GM23248 (cell line): ENCODE measurements around the gene CHRNA4. TPM values are rescaled to one million over a fixed set of nuclear protein-coding genes. Genes with fewer than 3 reads are reported as not detected.

Experiments used
- DNase-seq: peaks from one replicate; pipeline ENCODE4 v3.0.0-alpha.2; 2015
- H2AFZ ChIP-seq: fragments of 200-600 bp; sonication (generic); 2 replicates; pipeline ENCODE4 v1.6.1; 2016; ENCODE audit warnings: antibody characterized with exemption
- H3F3A ChIP-seq: fragments of 200-600 bp; sonication (generic); 2 replicates; pipeline ENCODE4 v1.6.1; 2016; ENCODE audit warnings: mild to moderate bottlenecking, antibody characterized with exemption, mixed run types; ENCODE audit not compliant: insufficient read depth
- H3K27ac ChIP-seq: fragments of 200-600 bp; sonication (generic); 2 replicates; pipeline ENCODE4 v1.5.1; 2016; ENCODE audit warnings: mild to moderate bottlenecking
- H3K27me3 ChIP-seq: fragments of 200-600 bp; sonication (generic); replicated peaks from 2 replicates; pipeline ENCODE4 v1.6.1; 2016; ENCODE audit warnings: mild to moderate bottlenecking; ENCODE audit not compliant: insufficient read depth
- H3K36me3 ChIP-seq: fragments of 200-600 bp; sonication (generic); 2 replicates; pipeline ENCODE4 v1.6.1; 2016; ENCODE audit warnings: low read depth, mild to moderate bottlenecking
- H3K4me1 ChIP-seq: fragments of 200-600 bp; sonication (generic); 2 replicates; pipeline ENCODE4 v1.6.1; 2016; ENCODE audit warnings: mild to moderate bottlenecking; ENCODE audit not compliant: insufficient read depth
- H3K4me2 ChIP-seq: fragments of 200-600 bp; sonication (generic); one replicate; pipeline ENCODE4 v1.6.1; 2016; ENCODE audit warnings: mild to moderate bottlenecking; ENCODE audit not compliant: unreplicated experiment
- H3K4me3 ChIP-seq: fragments of 200-600 bp; sonication (generic); 2 replicates; pipeline ENCODE4 v1.5.1; 2016; ENCODE audit warnings: mild to moderate bottlenecking
- H3K79me2 ChIP-seq: fragments of 200-600 bp; sonication (generic); 2 replicates; pipeline ENCODE4 v1.6.1; 2016; ENCODE audit warnings: mild to moderate bottlenecking; ENCODE audit not compliant: insufficient read depth
- H3K9ac ChIP-seq: fragments of 200-600 bp; sonication (generic); 2 replicates; pipeline ENCODE4 v1.6.1; 2016; ENCODE audit warnings: mild to moderate bottlenecking
- H3K9me2 ChIP-seq: fragments of 200-600 bp; sonication (generic); 2 replicates; pipeline ENCODE4 v1.6.1; 2016; ENCODE audit warnings: mixed run types, mild to moderate bottlenecking, moderate library complexity; ENCODE audit not compliant: insufficient read depth
- H3K9me3 ChIP-seq: fragments of 200-600 bp; sonication (generic); one replicate; pipeline ENCODE4 v1.6.1; 2017; ENCODE audit warnings: low read depth
- H4K20me1 ChIP-seq: fragments of 200-600 bp; sonication (generic); 2 replicates; pipeline ENCODE4 v1.6.0; 2016; ENCODE audit not compliant: insufficient read depth
- EZH2 ChIP-seq: fragments of 200-600 bp; sonication (generic); IDR thresholded peaks from 2 replicates; pipeline ENCODE4 v1.6.1; 2018; ENCODE audit warnings: antibody characterized with exemption, mild to moderate bottlenecking; ENCODE audit not compliant: insufficient read depth, poor library complexity, severe bottlenecking
- EZH2phosphoT487 ChIP-seq: fragments of 200-600 bp; sonication (generic); IDR thresholded peaks from 2 replicates; pipeline ENCODE4 v1.6.1; 2018; ENCODE audit warnings: antibody characterized with exemption, moderate library complexity, mild to moderate bottlenecking, low read depth; ENCODE audit not compliant: insufficient read depth
- WGBS, 2 experiments: methylation state at CpG; one replicate each; pipeline ENCODE4 v1.1.6; 2015 to 2017; ENCODE audit warnings: low lambda C conversion rate in 2 of 2, low coverage in 1 of 2; ENCODE audit errors: missing lambda C conversion rate in 2 of 2; 5-methylcytosine and 5-hydroxymethylcytosine counted together
- in situ Hi-C: fragments of 300-500 bp; cut with MboI; formaldehyde crosslinking; loops from 2 replicates; pipeline ENCODE4 v1.15.0; 2020
- polyA plus RNA-seq: library from polyadenylated mRNA; unstranded; fragments of >200 nt; fragmentation: Nextera tagmentation; extraction: Ambion mirVana; gene quantifications from 2 replicates; pipeline ENCODE4 v1.2.1, GENCODE V29; 2016
- small RNA-seq: library from RNA; depleted of rRNA; stranded (forward); fragments of <200 nt; gene quantifications from one replicate; pipeline ENCODE3, GENCODE V24; 2014; ENCODE audit warnings: low read depth, low replicate concordance
- total RNA-seq: library from RNA; depleted of rRNA; stranded (reverse); fragments of >200 nt; shearing (Covaris generic); gene quantifications from 2 replicates; pipeline ENCODE4 v1.2.3, GENCODE V29; 2014; rRNA removed

CHRNA4 gene
- total and polyA plus RNA-seq, 2 experiments from 2014 or later = not detected

DNA sequence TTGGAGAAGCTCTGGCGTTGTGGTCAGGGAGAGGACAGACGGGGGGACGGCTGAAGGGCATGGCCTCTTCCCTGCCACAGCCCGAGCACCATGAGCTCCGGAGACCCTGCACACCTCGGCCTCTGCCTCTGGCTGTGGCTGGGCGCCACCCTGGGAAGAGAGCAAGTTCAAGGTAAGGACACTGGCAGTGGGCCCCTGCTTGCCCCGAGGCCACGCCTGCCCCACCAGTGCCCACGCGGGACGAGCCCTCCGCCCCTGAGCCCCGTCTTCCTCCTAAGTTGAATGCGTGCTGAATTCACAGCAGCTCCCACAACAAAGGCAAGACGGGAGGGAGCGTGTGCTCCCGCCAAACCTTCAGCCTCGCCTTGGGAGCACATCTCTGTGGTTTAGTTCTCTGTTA lies 66.1 kb downstream of the CHRNA4 start:
- peaks cover 40% of the 10 kb centered on the region for H3K27me3 ChIP-seq
- no peak for DNase-seq
- H3K9ac ChIP-seq = no peak overlapping the region
- H3K9me3 ChIP-seq = no peaks in the 10 kb centered on the region
- no peak overlapping the region for H3K4me3 ChIP-seq
- no peaks in the 10 kb centered on the region for H3F3A ChIP-seq
- H2AFZ ChIP-seq = no peak overlapping the region
- no peak for TF ChIP-seq EZH2
- no peak for TF ChIP-seq EZH2phosphoT487
- H3K27ac ChIP-seq = no peak overlapping the region
- in situ Hi-C loops = no loop called here
- H4K20me1 ChIP-seq = no peaks in the 10 kb centered on the region
- H3K36me3 ChIP-seq = no peaks in the 10 kb centered on the region
- H3K4me2 ChIP-seq = no peak overlapping the region
- H3K4me1 ChIP-seq = no peaks in the 10 kb centered on the region
- WGBS, 2 experiments = 8 to 19% methylated on average over 13 to 17 of the region's 19 CpGs
- H3K9me2 ChIP-seq = no peaks in the 10 kb centered on the region
- no peaks in the 10 kb centered on the region for H3K79me2 ChIP-seq

DNA sequence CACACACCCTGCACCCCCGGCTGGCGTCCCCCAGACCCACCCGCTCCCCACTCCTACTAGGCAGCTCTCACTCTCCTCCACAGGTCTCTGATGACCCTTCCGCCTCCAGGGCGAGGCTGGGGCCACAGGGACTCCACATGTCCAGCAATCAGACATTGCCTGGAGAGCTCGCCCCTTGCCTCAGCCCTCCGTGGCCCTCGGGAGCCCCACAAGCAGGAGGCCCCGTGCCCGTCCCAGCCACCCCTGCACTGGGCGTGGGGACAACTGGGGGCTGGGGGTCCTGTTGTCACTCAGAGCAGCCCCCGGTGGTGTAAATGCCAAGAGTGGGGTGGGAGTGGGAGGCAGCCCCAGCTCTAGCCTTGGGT lies 66.6 kb downstream of the CHRNA4 start:
- 60 to 69% methylated on average over 6 to 11 of the region's 12 CpGs for WGBS, 2 experiments
- in situ Hi-C loops = no loop called here

DNA sequence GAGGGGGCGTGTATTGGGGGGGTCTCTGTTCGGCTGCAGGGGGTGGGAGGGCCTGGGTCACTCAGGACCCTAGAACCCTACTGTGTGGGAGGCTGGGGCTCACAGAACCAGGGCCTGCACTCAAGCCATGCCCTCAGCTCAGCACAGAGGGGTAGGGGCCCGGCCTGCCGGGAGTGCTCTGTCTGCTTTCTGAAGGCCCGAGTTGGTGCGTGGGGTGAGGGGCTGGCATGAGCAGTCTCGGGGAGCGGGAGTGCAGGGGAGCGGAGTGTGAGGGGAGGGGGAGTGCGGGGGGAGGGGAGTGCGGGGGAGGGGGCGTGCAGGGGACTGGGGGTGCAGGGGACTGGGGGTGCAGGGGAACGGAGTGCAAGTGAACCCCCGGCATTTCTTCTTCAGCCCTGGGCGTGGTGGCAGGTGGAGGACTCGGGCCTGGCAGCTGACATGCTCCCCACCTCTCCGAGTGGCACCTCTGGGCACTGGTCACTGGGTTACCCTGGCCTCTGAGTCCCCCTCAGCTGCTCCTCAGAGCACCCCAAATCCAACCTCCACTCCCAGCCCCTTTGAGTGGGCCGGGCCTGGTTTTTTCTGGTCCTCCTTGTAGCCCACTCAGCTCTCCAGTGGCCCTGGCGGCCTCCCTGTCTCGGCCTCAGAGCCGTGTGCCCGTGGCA lies 67.1 kb downstream of the CHRNA4 start:
- WGBS, 2 experiments = 24 to 41% methylated on average over 13 to 19 of the region's 22 CpGs
- no peaks in the 10 kb centered on the region for H3K9me3 ChIP-seq
- no peaks in the 10 kb centered on the region for H3K9me2 ChIP-seq
- H2AFZ ChIP-seq = no peak overlapping the region
- no peaks in the 10 kb centered on the region for H3K79me2 ChIP-seq
- no peaks in the 10 kb centered on the region for H3K4me1 ChIP-seq
- no peak overlapping the region for H3K9ac ChIP-seq
- no peak overlapping the region for H3K27ac ChIP-seq
- H3F3A ChIP-seq = no peaks in the 10 kb centered on the region
- peaks cover 33% of the 10 kb centered on the region for H3K27me3 ChIP-seq
- TF ChIP-seq EZH2phosphoT487 (no peak), EZH2 (no peak)
- no peaks in the 10 kb centered on the region for H3K36me3 ChIP-seq
- H3K4me2 ChIP-seq = no peak overlapping the region
- DNase-seq = no peak
- H4K20me1 ChIP-seq = no peaks in the 10 kb centered on the region
- no peak overlapping the region for H3K4me3 ChIP-seq
- in situ Hi-C loops = no loop called here

More for the DNA sequence above, 66.6 kb downstream of the CHRNA4 start:
- TF ChIP-seq EZH2phosphoT487 (no peak), EZH2 (no peak)
- Histone ChIP-seq H4K20me1 (no peaks in the 10 kb centered on the region), H3K27ac (no peak overlapping the region), H2AFZ (no peak overlapping the region), H3F3A (no peaks in the 10 kb centered on the region), H3K36me3 (no peaks in the 10 kb centered on the region), H3K9me2 (no peaks in the 10 kb centered on the region), H3K27me3 (peaks cover 37% of the 10 kb centered on the region), H3K4me2 (no peak overlapping the region), H3K79me2 (no peaks in the 10 kb centered on the region), H3K9ac (no peak overlapping the region), H3K9me3 (no peaks in the 10 kb centered on the region), H3K4me1 (no peaks in the 10 kb centered on the region), H3K4me3 (no peak overlapping the region)
- DNase-seq = no peak

DNA sequence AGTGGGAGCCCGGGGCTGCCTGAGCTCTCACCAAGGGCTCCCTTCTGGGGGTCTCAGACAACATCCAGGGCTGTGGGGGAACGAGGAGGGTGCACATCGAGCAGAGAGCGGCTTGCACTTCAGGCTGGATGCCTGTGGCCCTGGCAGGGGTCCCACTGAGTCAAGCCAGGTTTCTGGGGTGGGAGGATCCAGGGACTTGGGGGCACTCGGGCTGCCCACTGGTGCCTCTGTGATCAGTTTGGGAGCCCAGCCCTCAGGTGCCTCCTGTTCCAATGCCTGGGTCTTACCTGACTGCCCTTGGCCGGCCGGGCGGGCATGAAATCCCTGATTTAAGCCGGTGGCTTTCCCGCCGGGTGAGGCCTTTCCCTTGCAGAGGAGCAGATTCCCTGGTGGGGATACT lies 67.7 kb downstream of the CHRNA4 start:
- in situ Hi-C loops = no loop called here
- no peak overlapping the region for H2AFZ ChIP-seq
- no peak overlapping the region for H3K4me2 ChIP-seq
- H3K36me3 ChIP-seq = no peaks in the 10 kb centered on the region; the same call in 1 of the 2 replicates
- H4K20me1 ChIP-seq = no peaks in the 10 kb centered on the region
- H3K4me1 ChIP-seq = no peaks in the 10 kb centered on the region
- DNase-seq = no peak
- WGBS, 2 experiments = 33 to 40% methylated on average over 8 to 9 of the region's 11 CpGs
- no peak overlapping the region for H3K4me3 ChIP-seq
- no peaks in the 10 kb centered on the region for H3K79me2 ChIP-seq
- H3K27ac ChIP-seq = no peak overlapping the region
- H3K9ac ChIP-seq = no peak overlapping the region
- no peaks in the 10 kb centered on the region for H3F3A ChIP-seq
- H3K27me3 ChIP-seq = peaks cover 27% of the 10 kb centered on the region
- TF ChIP-seq EZH2phosphoT487 (no peak), EZH2 (no peak)
- no peaks in the 10 kb centered on the region for H3K9me3 ChIP-seq
- no peaks in the 10 kb centered on the region for H3K9me2 ChIP-seq

Small RNA genes within 50 kb of the gene (small RNA-seq; reads per million reads assigned to genes)
- gene RNU6-994P = not detected

Other genes with a start within 250 kb of the CHRNA4 start
- 20.4 and 22.5 TPM in 2 replicates for gene YTHDF1, start 145.2 kb downstream of the CHRNA4 start, total RNA-seq
- gene YTHDF1, start 145.2 kb downstream of the CHRNA4 start, polyA plus RNA-seq = 16.7 and 26.0 TPM in 2 replicates
- not detected in 2 replicates for gene BIRC7, start 125.4 kb downstream of the CHRNA4 start, total RNA-seq
- gene BIRC7, start 125.4 kb downstream of the CHRNA4 start, polyA plus RNA-seq = not detected in 2 replicates
- gene NKAIN4, start 106.9 kb downstream of the CHRNA4 start, total RNA-seq = not detected in 2 replicates
- not detected in 2 replicates for gene NKAIN4, start 106.9 kb downstream of the CHRNA4 start, polyA plus RNA-seq
- gene ARFGAP1, start 88.5 kb downstream of the CHRNA4 start, total RNA-seq = 88.5 and 105 TPM in 2 replicates
- 59.9 and 69.0 TPM in 2 replicates for gene ARFGAP1, start 88.5 kb downstream of the CHRNA4 start, polyA plus RNA-seq
- not detected in 2 replicates for gene COL20A1, start 68.2 kb downstream of the CHRNA4 start, total RNA-seq
- not detected in 2 replicates for gene COL20A1, start 68.2 kb downstream of the CHRNA4 start, polyA plus RNA-seq
- gene KCNQ2, start 111.3 kb upstream of the CHRNA4 start, total RNA-seq = not detected in 2 replicates
- 0.38 TPM in 1 of 2 replicates, not detected in the other for gene KCNQ2, start 111.3 kb upstream of the CHRNA4 start, polyA plus RNA-seq
- gene EEF1A2, start 137.7 kb upstream of the CHRNA4 start, total RNA-seq = 0.43 TPM in 1 of 2 replicates, not detected in the other
- not detected in 2 replicates for gene EEF1A2, start 137.7 kb upstream of the CHRNA4 start, polyA plus RNA-seq
- 132 and 236 TPM in 2 replicates for gene PPDPF, start 159.4 kb upstream of the CHRNA4 start, total RNA-seq
- 170 and 171 TPM in 2 replicates for gene PPDPF, start 159.4 kb upstream of the CHRNA4 start, polyA plus RNA-seq
- 0.13 TPM in 1 of 2 replicates, not detected in the other for gene PTK6, start 176.0 kb upstream of the CHRNA4 start, total RNA-seq
- gene PTK6, start 176.0 kb upstream of the CHRNA4 start, polyA plus RNA-seq = 0.06 TPM in 1 of 2 replicates, not detected in the other
- gene SRMS, start 186.4 kb upstream of the CHRNA4 start, total RNA-seq = not detected in 2 replicates
- not detected in 2 replicates for gene SRMS, start 186.4 kb upstream of the CHRNA4 start, polyA plus RNA-seq
- gene FNDC11, start 192.8 kb upstream of the CHRNA4 start, total RNA-seq = 0.65 TPM in 1 of 2 replicates, not detected in the other
- gene FNDC11, start 192.8 kb upstream of the CHRNA4 start, polyA plus RNA-seq = 0.15 and 0.37 TPM in 2 replicates
- 17.5 and 25.2 TPM in 2 replicates for gene HELZ2, start 212.9 kb upstream of the CHRNA4 start, total RNA-seq
- gene HELZ2, start 212.9 kb upstream of the CHRNA4 start, polyA plus RNA-seq = 3.0 and 3.7 TPM in 2 replicates